DOHH2 (cell line): ENCODE data around the gene IL1RAP.

Experiments
- EZH2phosphoT487 ChIP-seq: fragments of 200-600 bp; sonication (generic); IDR thresholded peaks from 2 replicates; pipeline ENCODE4 v1.6.1; 2017; ENCODE audit warnings: borderline replicate concordance, mild to moderate bottlenecking, antibody characterized with exemption, low read length, moderate library complexity, mixed read lengths
- TF ChIP-seq, protein P1 (sequence below): fragments of 200-600 bp; sonication (generic); IDR thresholded peaks from one replicate; pipeline ENCODE4 v1.5.1; 2014; ENCODE audit warnings: antibody characterized with exemption, mild to moderate bottlenecking, low read depth, low read length; ENCODE audit not compliant: poor library complexity, severe bottlenecking

DNA sequence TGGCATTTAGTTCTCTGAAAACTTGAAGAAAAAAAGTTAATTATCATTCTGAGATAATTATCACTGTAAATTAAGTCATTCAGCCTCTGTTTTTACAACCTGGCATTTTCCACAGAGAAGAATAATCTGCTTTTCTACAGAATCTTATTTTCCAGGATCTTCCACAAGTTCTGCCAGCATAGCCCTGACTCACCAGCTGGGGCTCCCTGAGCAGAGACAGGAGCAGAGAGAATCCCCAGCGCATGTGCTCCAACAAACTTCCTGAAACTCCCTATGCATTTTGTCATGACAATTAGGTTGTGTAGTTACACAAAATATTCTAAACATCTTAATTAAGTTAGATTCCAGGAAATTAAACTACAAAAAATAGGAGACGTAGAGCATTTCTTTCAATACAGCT is 32.1 kb upstream of the IL1RAP start:
- TF ChIP-seq, protein P1, sequence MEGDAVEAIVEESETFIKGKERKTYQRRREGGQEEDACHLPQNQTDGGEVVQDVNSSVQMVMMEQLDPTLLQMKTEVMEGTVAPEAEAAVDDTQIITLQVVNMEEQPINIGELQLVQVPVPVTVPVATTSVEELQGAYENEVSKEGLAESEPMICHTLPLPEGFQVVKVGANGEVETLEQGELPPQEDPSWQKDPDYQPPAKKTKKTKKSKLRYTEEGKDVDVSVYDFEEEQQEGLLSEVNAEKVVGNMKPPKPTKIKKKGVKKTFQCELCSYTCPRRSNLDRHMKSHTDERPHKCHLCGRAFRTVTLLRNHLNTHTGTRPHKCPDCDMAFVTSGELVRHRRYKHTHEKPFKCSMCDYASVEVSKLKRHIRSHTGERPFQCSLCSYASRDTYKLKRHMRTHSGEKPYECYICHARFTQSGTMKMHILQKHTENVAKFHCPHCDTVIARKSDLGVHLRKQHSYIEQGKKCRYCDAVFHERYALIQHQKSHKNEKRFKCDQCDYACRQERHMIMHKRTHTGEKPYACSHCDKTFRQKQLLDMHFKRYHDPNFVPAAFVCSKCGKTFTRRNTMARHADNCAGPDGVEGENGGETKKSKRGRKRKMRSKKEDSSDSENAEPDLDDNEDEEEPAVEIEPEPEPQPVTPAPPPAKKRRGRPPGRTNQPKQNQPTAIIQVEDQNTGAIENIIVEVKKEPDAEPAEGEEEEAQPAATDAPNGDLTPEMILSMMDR, result no peak
- TF ChIP-seq EZH2phosphoT487, result no peak
